Measurements from ENCODE around the gene BNIP3. TPM values are rescaled to one million over a fixed set of nuclear protein-coding genes. Genes with fewer than 3 reads are reported as not detected.
A peak's percentile ranks its signal among the peaks of the same experiment; 100 is the strongest.

Gene BNIP3
- total and polyA plus RNA-seq, 2 of the 13 experiments (the other 11 are each of a cell fraction or from before 2014, with no cell fraction given): 73.7 to 223 TPM

DNA sequence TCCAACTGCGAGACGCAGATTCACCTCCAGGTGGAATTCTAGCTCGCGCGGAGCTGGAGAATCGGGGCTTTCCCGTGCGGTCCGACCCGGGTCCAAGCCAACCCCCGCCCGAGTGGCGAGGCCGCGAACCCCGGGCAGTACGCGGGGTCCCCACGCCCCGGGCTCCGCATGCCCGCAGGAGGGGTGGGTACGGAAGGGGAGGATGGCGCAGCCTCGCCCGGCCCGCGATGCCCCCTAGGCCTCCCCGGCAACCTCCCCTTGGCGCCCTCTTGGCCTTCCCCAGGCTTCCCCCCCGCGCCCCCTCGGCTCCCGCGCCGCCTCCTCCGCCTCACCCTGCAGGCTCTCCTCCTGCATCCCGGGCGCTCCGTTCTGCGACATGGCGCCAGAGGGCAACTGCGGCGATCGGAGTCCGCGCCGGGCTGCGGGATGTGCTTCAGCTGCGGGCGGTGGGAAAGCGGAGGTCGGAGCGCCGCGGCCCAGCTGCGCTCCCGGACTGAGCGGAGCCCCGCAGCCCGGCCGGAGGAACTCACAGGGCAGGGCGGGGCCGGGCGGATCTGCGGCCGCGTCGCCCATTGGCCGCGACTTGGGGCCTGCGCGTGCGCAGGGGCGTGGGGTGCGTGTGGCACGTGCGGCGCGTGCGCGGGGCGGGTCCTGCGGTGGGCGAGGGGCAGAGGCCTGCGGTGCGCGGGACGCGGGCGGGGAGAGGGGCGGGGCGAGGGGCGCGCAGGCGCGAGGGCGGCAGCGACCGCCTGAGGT is at the start of gene BNIP3 (continued):
- no peak for TF ChIP-seq ZNF572 (CRISPR knock-in tag; IDR thresholded peaks at IDR 0.05)
- peak; percentile 77 for TF ChIP-seq ZNF556 (CRISPR knock-in tag; IDR thresholded peaks at IDR 0.05; ENCODE audit: borderline replicate concordance)
- peak; percentile 93 for TF ChIP-seq ZFX (CRISPR knock-in tag; IDR thresholded peaks at IDR 0.05; ENCODE audit: low read depth)
- TF ChIP-seq ZNF354B (CRISPR knock-in tag; IDR thresholded peaks at IDR 0.05): peak; percentile 70; the same call in 1 of the 2 replicates
- TF ChIP-seq, protein P1, sequence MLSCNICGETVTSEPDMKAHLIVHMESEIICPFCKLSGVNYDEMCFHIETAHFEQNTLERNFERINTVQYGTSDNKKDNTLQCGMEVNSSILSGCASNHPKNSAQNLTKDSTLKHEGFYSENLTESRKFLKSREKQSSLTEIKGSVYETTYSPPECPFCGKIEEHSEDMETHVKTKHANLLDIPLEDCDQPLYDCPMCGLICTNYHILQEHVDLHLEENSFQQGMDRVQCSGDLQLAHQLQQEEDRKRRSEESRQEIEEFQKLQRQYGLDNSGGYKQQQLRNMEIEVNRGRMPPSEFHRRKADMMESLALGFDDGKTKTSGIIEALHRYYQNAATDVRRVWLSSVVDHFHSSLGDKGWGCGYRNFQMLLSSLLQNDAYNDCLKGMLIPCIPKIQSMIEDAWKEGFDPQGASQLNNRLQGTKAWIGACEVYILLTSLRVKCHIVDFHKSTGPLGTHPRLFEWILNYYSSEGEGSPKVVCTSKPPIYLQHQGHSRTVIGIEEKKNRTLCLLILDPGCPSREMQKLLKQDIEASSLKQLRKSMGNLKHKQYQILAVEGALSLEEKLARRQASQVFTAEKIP (CRISPR knock-in tag; IDR thresholded peaks at IDR 0.05; ENCODE audit: borderline replicate concordance): no peak
- TF ChIP-seq ZNF557 (CRISPR knock-in tag; IDR thresholded peaks at IDR 0.05): no peak
- TF ChIP-seq, protein P2, sequence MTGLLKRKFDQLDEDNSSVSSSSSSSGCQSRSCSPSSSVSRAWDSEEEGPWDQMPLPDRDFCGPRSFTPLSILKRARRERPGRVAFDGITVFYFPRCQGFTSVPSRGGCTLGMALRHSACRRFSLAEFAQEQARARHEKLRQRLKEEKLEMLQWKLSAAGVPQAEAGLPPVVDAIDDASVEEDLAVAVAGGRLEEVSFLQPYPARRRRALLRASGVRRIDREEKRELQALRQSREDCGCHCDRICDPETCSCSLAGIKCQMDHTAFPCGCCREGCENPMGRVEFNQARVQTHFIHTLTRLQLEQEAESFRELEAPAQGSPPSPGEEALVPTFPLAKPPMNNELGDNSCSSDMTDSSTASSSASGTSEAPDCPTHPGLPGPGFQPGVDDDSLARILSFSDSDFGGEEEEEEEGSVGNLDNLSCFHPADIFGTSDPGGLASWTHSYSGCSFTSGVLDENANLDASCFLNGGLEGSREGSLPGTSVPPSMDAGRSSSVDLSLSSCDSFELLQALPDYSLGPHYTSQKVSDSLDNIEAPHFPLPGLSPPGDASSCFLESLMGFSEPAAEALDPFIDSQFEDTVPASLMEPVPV (CRISPR knock-in tag; IDR thresholded peaks at IDR 0.05): peak; percentile 61; the same call in 1 of the 2 replicates
- no peak for TF ChIP-seq PPARG (CRISPR knock-in tag; conservative IDR thresholded peaks at IDR 0.05)
- TF ChIP-seq, protein P3, sequence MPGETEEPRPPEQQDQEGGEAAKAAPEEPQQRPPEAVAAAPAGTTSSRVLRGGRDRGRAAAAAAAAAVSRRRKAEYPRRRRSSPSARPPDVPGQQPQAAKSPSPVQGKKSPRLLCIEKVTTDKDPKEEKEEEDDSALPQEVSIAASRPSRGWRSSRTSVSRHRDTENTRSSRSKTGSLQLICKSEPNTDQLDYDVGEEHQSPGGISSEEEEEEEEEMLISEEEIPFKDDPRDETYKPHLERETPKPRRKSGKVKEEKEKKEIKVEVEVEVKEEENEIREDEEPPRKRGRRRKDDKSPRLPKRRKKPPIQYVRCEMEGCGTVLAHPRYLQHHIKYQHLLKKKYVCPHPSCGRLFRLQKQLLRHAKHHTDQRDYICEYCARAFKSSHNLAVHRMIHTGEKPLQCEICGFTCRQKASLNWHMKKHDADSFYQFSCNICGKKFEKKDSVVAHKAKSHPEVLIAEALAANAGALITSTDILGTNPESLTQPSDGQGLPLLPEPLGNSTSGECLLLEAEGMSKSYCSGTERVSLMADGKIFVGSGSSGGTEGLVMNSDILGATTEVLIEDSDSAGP (CRISPR knock-in tag; IDR thresholded peaks at IDR 0.05; ENCODE audit: borderline replicate concordance): peak; percentile 68; the same call in 1 of the 2 replicates
- TF ChIP-seq, protein P4, sequence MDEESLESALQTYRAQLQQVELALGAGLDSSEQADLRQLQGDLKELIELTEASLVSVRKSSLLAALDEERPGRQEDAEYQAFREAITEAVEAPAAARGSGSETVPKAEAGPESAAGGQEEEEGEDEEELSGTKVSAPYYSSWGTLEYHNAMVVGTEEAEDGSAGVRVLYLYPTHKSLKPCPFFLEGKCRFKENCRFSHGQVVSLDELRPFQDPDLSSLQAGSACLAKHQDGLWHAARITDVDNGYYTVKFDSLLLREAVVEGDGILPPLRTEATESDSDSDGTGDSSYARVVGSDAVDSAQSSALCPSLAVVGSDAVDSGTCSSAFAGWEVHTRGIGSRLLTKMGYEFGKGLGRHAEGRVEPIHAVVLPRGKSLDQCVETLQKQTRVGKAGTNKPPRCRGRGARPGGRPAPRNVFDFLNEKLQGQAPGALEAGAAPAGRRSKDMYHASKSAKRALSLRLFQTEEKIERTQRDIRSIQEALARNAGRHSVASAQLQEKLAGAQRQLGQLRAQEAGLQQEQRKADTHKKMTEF (CRISPR knock-in tag; IDR thresholded peaks at IDR 0.05): peak; percentile 63; the same call in 1 of the 2 replicates
- TF ChIP-seq, protein P5, sequence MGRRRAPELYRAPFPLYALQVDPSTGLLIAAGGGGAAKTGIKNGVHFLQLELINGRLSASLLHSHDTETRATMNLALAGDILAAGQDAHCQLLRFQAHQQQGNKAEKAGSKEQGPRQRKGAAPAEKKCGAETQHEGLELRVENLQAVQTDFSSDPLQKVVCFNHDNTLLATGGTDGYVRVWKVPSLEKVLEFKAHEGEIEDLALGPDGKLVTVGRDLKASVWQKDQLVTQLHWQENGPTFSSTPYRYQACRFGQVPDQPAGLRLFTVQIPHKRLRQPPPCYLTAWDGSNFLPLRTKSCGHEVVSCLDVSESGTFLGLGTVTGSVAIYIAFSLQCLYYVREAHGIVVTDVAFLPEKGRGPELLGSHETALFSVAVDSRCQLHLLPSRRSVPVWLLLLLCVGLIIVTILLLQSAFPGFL (CRISPR knock-in tag; IDR thresholded peaks at IDR 0.05): 0 out of 2 replicates have a peak, but pooled peaks have one; percentile 22
- TF ChIP-seq ZNF614 (CRISPR knock-in tag; IDR thresholded peaks at IDR 0.05; ENCODE audit: borderline replicate concordance): no peak
- TF ChIP-seq ZNF660 (CRISPR knock-in tag; IDR thresholded peaks at IDR 0.05; ENCODE audit: borderline replicate concordance, low read depth): no peak
- no peak for TF ChIP-seq HHEX (CRISPR knock-in tag; IDR thresholded peaks at IDR 0.05)
- TF ChIP-seq, protein P6, sequence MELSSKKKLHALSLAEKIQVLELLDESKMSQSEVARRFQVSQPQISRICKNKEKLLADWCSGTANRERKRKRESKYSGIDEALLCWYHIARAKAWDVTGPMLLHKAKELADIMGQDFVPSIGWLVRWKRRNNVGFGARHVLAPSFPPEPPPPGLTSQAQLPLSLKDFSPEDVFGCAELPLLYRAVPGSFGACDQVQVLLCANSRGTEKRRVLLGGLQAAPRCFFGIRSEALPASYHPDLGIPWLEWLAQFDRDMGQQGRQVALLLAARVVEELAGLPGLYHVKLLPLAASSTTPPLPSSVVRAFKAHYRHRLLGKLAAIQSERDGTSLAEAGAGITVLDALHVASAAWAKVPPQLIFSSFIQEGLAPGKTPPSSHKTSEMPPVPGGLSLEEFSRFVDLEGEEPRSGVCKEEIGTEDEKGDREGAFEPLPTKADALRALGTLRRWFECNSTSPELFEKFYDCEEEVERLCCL (CRISPR knock-in tag; IDR thresholded peaks at IDR 0.05; ENCODE audit: borderline replicate concordance): no peak
- peak; percentile 96; the same call in 1 of the 2 replicates for TF ChIP-seq CENPT (CRISPR knock-in tag; IDR thresholded peaks at IDR 0.05; ENCODE audit: low read depth)
- TF ChIP-seq SP5 (CRISPR knock-in tag; IDR thresholded peaks at IDR 0.05; ENCODE audit: borderline replicate concordance, low read depth): peak; percentile 92
- peak; percentile 54; the same call in 1 of the 2 replicates for TF ChIP-seq RARA (CRISPR knock-in tag; IDR thresholded peaks at IDR 0.05)
- no peak for TF ChIP-seq ZNF282 (IDR thresholded peaks at IDR 0.05; ENCODE audit: partially characterized antibody)

Measured in HepG2 (cell line).